ENCODE measurements around the gene TUBG1.
A peak's percentile ranks its signal among the peaks of the same experiment; 100 is the strongest.
"Not testable (repeated sequence)": the region's sequence is repeated elsewhere in the genome, so short reads cannot be mapped to it uniquely, and the experiment has no call there.

TUBG1 gene

DNA sequence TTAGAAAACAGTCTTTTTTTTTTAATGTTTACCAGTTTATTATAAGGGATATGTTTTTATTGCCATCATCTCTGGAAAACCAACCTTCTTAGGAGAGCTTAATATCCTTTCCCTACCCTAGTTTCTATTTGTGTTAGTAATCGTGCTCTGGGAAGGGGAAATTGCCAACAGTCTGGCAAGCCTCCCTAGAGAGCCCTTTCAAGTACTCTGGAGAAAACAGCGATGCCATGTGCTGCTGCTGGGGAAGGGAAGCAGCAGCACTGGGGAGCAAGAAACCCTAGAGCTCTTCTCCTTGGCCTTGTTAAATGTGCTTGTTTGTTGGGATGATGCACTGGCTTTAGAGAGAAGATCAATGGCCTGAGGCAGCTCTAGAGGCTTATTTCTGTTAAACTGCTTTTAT lies 10.6 kb upstream of the TUBG1 start:
- H3K36me3 Mint-ChIP-seq: peaks cover 13% of the 10 kb centered on the region
- H3K4me3 Mint-ChIP-seq: no peak overlapping the region

GRCh38 chr17:42603318-42603717 lies 6.2 kb upstream of the TUBG1 start:
- no peaks in the 10 kb centered on the region for H3K27me3 Mint-ChIP-seq
- peak overlapping the region; percentile 40 for H3K27ac Mint-ChIP-seq
- no peaks in the 10 kb centered on the region for H3K9me3 Mint-ChIP-seq
- peaks cover 70% of the 10 kb centered on the region for H3K4me1 Mint-ChIP-seq
- ATAC-seq: peak; percentile 75
- peaks cover 4% of the 10 kb centered on the region for H3K36me3 Mint-ChIP-seq
- H3K4me3 Mint-ChIP-seq: peak overlapping the region; percentile 1

More for the DNA sequence above, 10.6 kb upstream of the TUBG1 start:
- no peak for ATAC-seq
- Mint-ChIP-seq H3K9me3 (no peaks in the 10 kb centered on the region), H3K4me1 (peaks cover 28% of the 10 kb centered on the region), H3K27me3 (no peaks in the 10 kb centered on the region), H3K27ac (no peak overlapping the region)

GRCh38 chr17:42607769-42608168 lies 1.7 kb upstream of the TUBG1 start:
- Mint-ChIP-seq H3K9me3 (no peaks in the 10 kb centered on the region), H3K4me3 (peak overlapping the region; percentile 99), H3K36me3 (peaks cover 10% of the 10 kb centered on the region), H3K4me1 (peaks cover 67% of the 10 kb centered on the region), H3K27ac (peak overlapping the region; percentile 92), H3K27me3 (no peaks in the 10 kb centered on the region)
- no peak for ATAC-seq

GRCh38 chr17:42608305-42609181 lies 940 bp upstream of the TUBG1 start:
- peak overlapping the region; percentile 99 for H3K4me3 Mint-ChIP-seq
- H3K27ac Mint-ChIP-seq: peak overlapping the region; percentile 92
- H3K36me3 Mint-ChIP-seq: peaks cover 18% of the 10 kb centered on the region
- ATAC-seq: peak; percentile 70
- no peaks in the 10 kb centered on the region for H3K27me3 Mint-ChIP-seq
- H3K9me3 Mint-ChIP-seq: no peaks in the 10 kb centered on the region
- peaks cover 60% of the 10 kb centered on the region for H3K4me1 Mint-ChIP-seq

- H3K27me3 Mint-ChIP-seq, H3K9me3 Mint-ChIP-seq, ATAC-seq: not testable (repeated sequence)
- H3K36me3 Mint-ChIP-seq: peaks cover 34% of the 10 kb centered on the region
- peaks cover 45% of the 10 kb centered on the region for H3K4me1 Mint-ChIP-seq
- peak overlapping the region; percentile 99 for H3K4me3 Mint-ChIP-seq
- H3K27ac Mint-ChIP-seq: peak overlapping the region; percentile 92
Observed at GRCh38 chr17:42609814-42610801, 625 bp downstream of the TUBG1 start.

- peaks cover 43% of the 10 kb centered on the region for H3K36me3 Mint-ChIP-seq
- no peaks in the 10 kb centered on the region for H3K9me3 Mint-ChIP-seq
- no peak overlapping the region for H3K27ac Mint-ChIP-seq
- H3K4me3 Mint-ChIP-seq: no peak overlapping the region
- no peak for ATAC-seq
- H3K4me1 Mint-ChIP-seq: peaks cover 26% of the 10 kb centered on the region
- H3K27me3 Mint-ChIP-seq: no peaks in the 10 kb centered on the region
Observed at GRCh38 chr17:42612013-42612412, 2.5 kb downstream of the TUBG1 start.

DNA sequence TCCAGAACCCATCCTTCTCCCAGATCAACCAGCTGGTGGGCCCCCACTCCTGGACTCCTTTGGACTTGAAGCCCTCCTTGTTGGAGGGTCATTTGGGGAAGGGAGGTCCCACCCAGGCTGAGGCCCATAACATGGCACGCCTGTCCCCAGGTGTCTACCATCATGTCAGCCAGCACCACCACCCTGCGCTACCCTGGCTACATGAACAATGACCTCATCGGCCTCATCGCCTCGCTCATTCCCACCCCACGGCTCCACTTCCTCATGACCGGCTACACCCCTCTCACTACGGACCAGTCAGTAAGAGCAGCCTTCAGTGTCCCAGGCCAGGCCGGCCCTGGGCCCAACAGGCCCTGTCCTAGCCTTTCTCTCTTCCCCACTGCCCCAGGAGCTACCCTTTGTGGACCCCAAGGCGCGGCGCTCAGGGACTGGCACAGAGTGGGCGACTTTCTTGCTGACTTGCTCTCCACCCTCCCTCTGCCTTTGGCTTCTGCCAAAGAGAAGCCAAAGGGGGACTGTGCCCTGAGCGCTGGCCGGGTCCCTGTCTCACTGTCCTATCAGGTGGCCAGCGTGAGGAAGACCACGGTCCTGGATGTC lies 4.3 kb downstream of the TUBG1 start:
- Mint-ChIP-seq H3K9me3 (no peaks in the 10 kb centered on the region), H3K4me1 (peaks cover 23% of the 10 kb centered on the region), H3K27ac (no peak overlapping the region), H3K4me3 (no peak overlapping the region), H3K36me3 (peaks cover 43% of the 10 kb centered on the region), H3K27me3 (no peaks in the 10 kb centered on the region)
- ATAC-seq: no peak

DNA sequence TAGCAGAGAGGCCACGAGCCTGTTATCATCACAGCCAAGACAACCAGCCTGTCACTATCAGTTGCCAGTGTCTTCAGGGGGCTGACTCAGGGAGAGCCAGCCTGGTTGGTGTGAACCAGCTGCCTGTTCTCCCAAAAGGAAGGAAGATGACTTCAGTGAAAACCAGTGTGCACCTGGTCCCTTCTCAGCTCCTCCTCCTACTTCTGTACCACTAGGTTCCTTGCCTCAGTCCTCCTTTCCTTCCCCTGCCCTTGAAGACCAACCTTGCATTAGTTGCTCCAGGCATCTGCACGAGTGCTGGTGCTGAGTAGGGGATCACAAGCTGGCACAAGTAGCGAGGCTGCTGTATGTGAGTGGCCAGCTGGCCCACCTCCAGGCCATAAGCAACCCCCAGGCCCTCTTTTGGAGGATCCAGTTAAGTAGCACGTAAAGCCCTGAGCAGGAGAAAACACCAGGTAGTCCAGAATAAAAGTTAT lies 8.5 kb downstream of the TUBG1 start:
- Mint-ChIP-seq H3K36me3 (peaks cover 30% of the 10 kb centered on the region), H3K4me3 (peak overlapping the region; percentile 26), H3K27ac (peak overlapping the region; percentile 77), H3K4me1 (peaks cover 24% of the 10 kb centered on the region), H3K27me3 (no peaks in the 10 kb centered on the region), H3K9me3 (no peaks in the 10 kb centered on the region)
- peak; percentile 21 for ATAC-seq

DNA sequence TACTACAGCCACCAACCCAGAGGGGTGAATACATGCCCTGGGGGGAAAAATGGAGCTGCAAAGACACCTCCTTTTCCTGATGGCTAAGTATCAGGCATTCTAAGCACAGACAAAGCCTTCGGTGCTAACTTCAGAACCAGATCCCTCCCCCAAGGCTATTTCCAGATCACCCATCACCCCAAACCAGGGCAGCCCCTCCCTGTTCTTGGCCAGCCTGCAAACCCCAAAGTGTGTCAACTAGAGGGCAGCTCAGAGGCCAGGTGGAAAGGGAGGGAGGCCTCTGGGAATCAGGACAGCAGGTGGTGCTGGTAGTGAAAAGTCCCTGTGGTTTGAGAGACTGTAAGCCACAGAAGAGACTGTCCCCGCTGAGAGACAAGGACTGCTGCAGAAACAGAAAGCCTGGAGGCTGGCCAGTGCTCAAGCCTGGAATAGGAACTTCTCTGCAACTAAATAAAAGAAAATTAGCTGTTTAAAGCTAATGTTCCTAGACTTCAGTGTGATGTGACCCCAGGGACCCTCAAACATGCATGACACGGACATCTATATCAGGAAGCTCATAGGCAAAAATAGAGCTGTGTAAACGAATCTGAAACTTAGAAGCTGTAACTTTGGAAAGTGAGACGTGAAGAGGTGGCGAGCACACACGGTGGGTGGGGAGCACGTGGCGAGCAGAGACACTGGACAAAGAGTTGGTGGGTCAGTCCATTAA lies 9.1 kb downstream of the TUBG1 start:
- H3K36me3 Mint-ChIP-seq: peaks cover 24% of the 10 kb centered on the region

GRCh38 chr17:42621987-42622386 lies 12.5 kb downstream of the TUBG1 start:
- H3K4me1 Mint-ChIP-seq: peaks cover 24% of the 10 kb centered on the region
- not testable (repeated sequence) for H3K27me3 Mint-ChIP-seq, ATAC-seq, H3K36me3 Mint-ChIP-seq, H3K27ac Mint-ChIP-seq, H3K4me3 Mint-ChIP-seq, H3K9me3 Mint-ChIP-seq

More for the DNA sequence above, 9.1 kb downstream of the TUBG1 start:
- peak overlapping the region; percentile 61 for H3K4me3 Mint-ChIP-seq
- H3K4me1 Mint-ChIP-seq: peaks cover 24% of the 10 kb centered on the region
- no peaks in the 10 kb centered on the region for H3K27me3 Mint-ChIP-seq
- H3K9me3 Mint-ChIP-seq: no peaks in the 10 kb centered on the region
- ATAC-seq: peak; percentile 77
- peak overlapping the region; percentile 77 for H3K27ac Mint-ChIP-seq

GRCh38 chr17:42623271-42623670 lies 13.8 kb downstream of the TUBG1 start:
- no peak overlapping the region for H3K27ac Mint-ChIP-seq
- no peaks in the 10 kb centered on the region for H3K27me3 Mint-ChIP-seq
- ATAC-seq: no peak
- H3K4me3 Mint-ChIP-seq: no peak overlapping the region
- peaks cover 16% of the 10 kb centered on the region for H3K4me1 Mint-ChIP-seq
- H3K36me3 Mint-ChIP-seq: no peaks in the 10 kb centered on the region
- H3K9me3 Mint-ChIP-seq: no peaks in the 10 kb centered on the region

DNA sequence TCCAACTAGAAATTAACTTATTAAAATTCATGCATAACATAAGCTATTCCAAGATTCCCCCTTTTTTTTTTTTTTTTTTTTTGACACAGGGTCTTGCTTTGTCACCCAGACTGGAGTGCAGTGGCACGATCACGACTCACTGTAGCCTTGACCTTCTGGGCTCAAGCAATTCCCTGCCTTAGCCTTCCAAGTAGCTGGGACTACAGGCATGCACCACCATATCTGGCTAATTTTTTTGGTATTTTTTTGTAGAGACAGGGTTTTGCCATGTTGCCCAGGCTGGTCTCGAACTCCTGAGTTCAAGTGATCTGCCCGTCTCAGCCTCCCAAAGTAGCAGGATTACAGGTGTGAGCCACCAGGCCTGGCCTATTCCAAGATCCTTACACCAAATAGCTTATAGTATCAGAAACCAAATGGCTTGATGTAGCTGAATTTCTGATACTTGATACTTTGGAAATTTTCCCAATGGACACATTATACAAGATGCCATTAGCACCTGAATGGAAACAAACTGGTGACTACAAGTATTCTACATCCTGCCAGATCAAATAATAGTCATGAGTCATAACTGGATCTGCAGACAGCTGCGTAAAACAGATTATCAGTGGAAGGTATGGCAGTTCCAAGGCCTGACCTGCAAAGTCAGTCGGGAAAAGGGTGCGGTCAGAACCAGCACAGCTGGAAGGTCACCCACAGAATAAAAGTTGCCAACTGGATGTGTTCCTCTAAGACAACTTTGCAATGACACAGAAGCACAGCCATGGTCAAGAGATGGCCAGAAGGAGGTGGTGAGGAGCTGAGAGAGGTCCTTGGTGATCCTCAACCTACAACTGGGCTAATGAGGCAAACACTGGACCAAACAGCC lies 14.5 kb downstream of the TUBG1 start:
- peaks cover 9% of the 10 kb centered on the region for H3K4me1 Mint-ChIP-seq
- no peak for ATAC-seq

GRCh38 chr17:42627032-42627764 lies 17.7 kb downstream of the TUBG1 start:
- not testable (repeated sequence) for H3K27ac Mint-ChIP-seq, H3K36me3 Mint-ChIP-seq, H3K4me3 Mint-ChIP-seq, ATAC-seq, H3K27me3 Mint-ChIP-seq, H3K4me1 Mint-ChIP-seq, H3K9me3 Mint-ChIP-seq

More for the DNA sequence above, 14.5 kb downstream of the TUBG1 start:
- H3K27ac Mint-ChIP-seq: no peak overlapping the region
- H3K27me3 Mint-ChIP-seq: no peaks in the 10 kb centered on the region
- no peaks in the 10 kb centered on the region for H3K9me3 Mint-ChIP-seq
- no peak overlapping the region for H3K4me3 Mint-ChIP-seq
- H3K36me3 Mint-ChIP-seq: no peaks in the 10 kb centered on the region
